Parathyroid adenoma (tissue), 2 donors: ENCODE data around the gene SCGB1C2.

Experiments
- H2AFZ ChIP-seq: fragments of 300-600 bp; sonication (generic); one replicate; pipeline ENCODE4 v1.7.0; 2017; ENCODE audit warnings: antibody characterized with exemption, mild to moderate bottlenecking
- H3K27ac ChIP-seq: fragments of 300-600 bp; sonication (generic); one replicate; pipeline ENCODE4 v1.7.0; 2017
- H3K27me3 ChIP-seq: fragments of 300-600 bp; sonication (generic); one replicate; pipeline ENCODE4 v1.7.0; 2017; ENCODE audit warnings: low read length; ENCODE audit not compliant: control insufficient read depth, insufficient read depth
- H3K36me3 ChIP-seq: fragments of 300-600 bp; sonication (generic); one replicate; pipeline ENCODE4 v1.7.0; 2017; ENCODE audit warnings: low read length; ENCODE audit not compliant: control insufficient read depth, insufficient read depth
- H3K4me1 ChIP-seq: fragments of 300-600 bp; sonication (generic); one replicate; pipeline ENCODE4 v1.7.0; 2017; ENCODE audit warnings: control low read depth
- H3K4me2 ChIP-seq: fragments of 300-600 bp; sonication (generic); one replicate; pipeline ENCODE4 v1.7.0; 2017; ENCODE audit warnings: low read length
- H3K4me3 ChIP-seq: fragments of 300-600 bp; sonication (generic); one replicate; pipeline ENCODE4 v1.7.0; 2017; ENCODE audit warnings: low read depth, low read length
- H3K79me2 ChIP-seq: fragments of 300-600 bp; sonication (generic); one replicate; pipeline ENCODE4 v1.7.0; 2017; ENCODE audit warnings: control low read depth
- H3K9ac ChIP-seq: fragments of 300-600 bp; sonication (generic); one replicate; pipeline ENCODE4 v1.7.0; 2017; ENCODE audit warnings: mild to moderate bottlenecking
- H3K9me3 ChIP-seq: fragments of 300-600 bp; sonication (generic); one replicate; pipeline ENCODE4 v1.7.0; 2017; ENCODE audit warnings: low read length; ENCODE audit not compliant: control insufficient read depth
- TF ChIP-seq, protein P1 (sequence below): fragments of 300-600 bp; sonication (generic); IDR thresholded peaks from one replicate; pipeline ENCODE4 v1.7.0; 2017; ENCODE audit warnings: antibody characterized with exemption, mild to moderate bottlenecking
- donor health status: primary hyperparathyroidism.

Gene SCGB1C2

DNA sequence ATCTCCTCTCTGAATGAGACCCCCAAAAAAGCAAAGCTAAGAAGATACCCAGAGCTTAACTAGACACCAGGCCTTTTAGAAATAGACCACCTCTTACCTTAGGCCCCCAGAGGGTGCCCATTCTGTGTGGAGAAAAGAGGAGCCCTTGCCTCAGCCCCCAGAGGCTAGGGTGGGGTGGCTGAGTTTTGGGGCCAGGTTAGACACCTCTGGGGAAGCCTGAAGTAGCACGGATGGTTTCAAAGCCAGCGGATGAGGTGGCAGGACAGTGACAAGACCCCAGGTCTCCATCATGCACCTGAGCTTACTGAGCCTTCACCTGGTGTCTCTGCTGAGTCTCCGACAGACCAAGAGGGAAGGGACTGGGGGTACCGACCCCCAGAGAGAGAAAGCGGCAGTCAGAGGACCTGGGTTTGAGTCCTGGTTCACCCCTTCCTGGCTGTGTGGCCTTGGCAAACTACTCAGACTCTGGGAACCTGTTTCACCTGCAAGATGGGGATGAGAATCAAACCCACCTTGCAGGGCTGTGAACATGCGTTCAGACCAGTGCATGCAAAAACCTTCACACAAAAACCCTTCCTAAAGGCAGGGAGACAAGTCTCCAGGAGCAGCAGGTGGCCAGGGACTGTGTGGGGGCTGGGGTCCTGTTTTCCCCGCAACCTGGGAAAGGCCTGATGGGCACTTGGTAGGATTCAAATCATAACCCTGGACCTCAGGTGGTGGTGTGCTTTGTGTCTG, 7.7 kb downstream of the SCGB1C2 start:
- Histone ChIP-seq H3K79me2 (no peaks in the 10 kb centered on the region), H3K9me3 (no peaks in the 10 kb centered on the region), H2AFZ (no peak overlapping the region), H3K9ac (no peak overlapping the region), H3K4me2 (no peak overlapping the region), H3K4me3 (no peak overlapping the region), H3K27me3 (no peaks in the 10 kb centered on the region), H3K36me3 (no peaks in the 10 kb centered on the region), H3K4me1 (no peaks in the 10 kb centered on the region), H3K27ac (no peak overlapping the region)
- TF ChIP-seq, protein P1, sequence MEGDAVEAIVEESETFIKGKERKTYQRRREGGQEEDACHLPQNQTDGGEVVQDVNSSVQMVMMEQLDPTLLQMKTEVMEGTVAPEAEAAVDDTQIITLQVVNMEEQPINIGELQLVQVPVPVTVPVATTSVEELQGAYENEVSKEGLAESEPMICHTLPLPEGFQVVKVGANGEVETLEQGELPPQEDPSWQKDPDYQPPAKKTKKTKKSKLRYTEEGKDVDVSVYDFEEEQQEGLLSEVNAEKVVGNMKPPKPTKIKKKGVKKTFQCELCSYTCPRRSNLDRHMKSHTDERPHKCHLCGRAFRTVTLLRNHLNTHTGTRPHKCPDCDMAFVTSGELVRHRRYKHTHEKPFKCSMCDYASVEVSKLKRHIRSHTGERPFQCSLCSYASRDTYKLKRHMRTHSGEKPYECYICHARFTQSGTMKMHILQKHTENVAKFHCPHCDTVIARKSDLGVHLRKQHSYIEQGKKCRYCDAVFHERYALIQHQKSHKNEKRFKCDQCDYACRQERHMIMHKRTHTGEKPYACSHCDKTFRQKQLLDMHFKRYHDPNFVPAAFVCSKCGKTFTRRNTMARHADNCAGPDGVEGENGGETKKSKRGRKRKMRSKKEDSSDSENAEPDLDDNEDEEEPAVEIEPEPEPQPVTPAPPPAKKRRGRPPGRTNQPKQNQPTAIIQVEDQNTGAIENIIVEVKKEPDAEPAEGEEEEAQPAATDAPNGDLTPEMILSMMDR, result no peak

DNA sequence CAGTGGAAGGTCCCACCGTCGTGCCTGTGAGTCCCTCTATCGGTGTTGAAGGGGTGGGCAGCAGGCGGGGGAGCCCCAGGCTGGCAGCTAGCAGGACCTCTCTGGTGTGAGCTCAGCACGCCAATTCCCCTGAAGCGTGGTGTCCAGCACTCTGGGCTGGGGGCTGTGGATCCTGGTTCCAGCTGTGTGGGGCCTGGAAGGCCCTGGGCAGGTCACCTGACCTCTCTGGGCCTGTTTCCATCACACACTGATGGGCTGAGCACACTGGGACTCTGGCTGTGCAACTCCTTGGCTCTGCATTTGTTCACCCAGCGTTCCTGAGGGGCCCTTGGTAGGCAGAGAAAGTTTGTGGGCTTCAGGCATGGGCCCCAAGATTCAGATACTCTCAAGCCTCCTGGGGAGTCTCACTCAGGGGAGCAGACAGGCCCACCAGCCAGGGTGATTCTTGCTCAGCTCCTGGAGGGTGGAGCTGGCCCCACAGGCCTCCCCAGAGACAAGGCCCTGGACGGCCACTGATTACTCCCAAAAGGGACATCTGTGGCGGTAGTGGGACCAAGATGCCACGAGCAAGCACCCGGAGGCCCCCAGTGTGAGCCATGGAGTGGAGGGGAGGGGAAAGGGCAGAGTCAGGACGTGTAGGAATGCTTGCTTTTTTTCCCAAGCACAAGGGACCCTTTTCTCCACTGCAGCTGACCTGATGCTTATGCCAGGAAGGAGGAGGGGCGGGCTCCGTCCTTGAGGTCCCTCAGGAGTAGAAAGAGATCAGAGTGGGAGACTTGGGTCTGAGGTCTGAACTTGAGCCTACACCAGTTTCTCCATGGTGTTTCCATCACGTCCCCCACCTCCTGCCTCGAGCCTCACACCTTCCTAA, 8.5 kb downstream of the SCGB1C2 start:
- no peaks in the 10 kb centered on the region for H3K9me3 ChIP-seq
- no peak overlapping the region for H3K4me3 ChIP-seq
- H3K9ac ChIP-seq, result no peak overlapping the region
- H2AFZ ChIP-seq, result no peak overlapping the region
- H3K4me1 ChIP-seq, result no peaks in the 10 kb centered on the region
- H3K36me3 ChIP-seq, result no peaks in the 10 kb centered on the region
- TF ChIP-seq, protein P1, result no peak
- no peak overlapping the region for H3K4me2 ChIP-seq
- no peaks in the 10 kb centered on the region for H3K27me3 ChIP-seq
- H3K27ac ChIP-seq, result no peak overlapping the region
- no peaks in the 10 kb centered on the region for H3K79me2 ChIP-seq

DNA sequence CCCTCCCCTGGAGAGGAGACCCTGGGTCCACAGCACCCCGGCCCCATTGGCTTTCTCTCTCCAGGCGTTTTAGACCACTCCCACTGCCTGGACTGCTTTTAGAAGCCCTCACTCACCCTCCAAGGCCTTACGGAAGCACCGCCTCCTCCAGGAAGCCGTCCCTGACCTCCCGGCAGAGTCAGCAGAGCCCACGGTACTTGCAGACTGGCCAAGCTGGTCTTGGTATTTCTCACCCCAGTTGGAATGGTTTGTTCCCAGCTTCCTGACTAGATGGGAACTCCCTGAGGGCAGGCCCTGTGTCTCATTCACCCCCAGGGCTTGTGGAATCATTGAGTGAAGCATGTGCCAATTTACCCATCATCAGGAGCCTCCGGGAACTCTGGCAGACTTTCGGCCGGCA, 9.2 kb downstream of the SCGB1C2 start:
- H3K36me3 ChIP-seq, result no peaks in the 10 kb centered on the region
- no peaks in the 10 kb centered on the region for H3K4me1 ChIP-seq
- H3K79me2 ChIP-seq, result no peaks in the 10 kb centered on the region
- H3K4me3 ChIP-seq, result no peak overlapping the region
- H3K9me3 ChIP-seq, result no peaks in the 10 kb centered on the region
- no peak overlapping the region for H3K27ac ChIP-seq
- H3K9ac ChIP-seq, result no peak overlapping the region
- H3K4me2 ChIP-seq, result no peak overlapping the region
- H3K27me3 ChIP-seq, result no peaks in the 10 kb centered on the region
- H2AFZ ChIP-seq, result no peak overlapping the region
- TF ChIP-seq, protein P1, result no peak

DNA sequence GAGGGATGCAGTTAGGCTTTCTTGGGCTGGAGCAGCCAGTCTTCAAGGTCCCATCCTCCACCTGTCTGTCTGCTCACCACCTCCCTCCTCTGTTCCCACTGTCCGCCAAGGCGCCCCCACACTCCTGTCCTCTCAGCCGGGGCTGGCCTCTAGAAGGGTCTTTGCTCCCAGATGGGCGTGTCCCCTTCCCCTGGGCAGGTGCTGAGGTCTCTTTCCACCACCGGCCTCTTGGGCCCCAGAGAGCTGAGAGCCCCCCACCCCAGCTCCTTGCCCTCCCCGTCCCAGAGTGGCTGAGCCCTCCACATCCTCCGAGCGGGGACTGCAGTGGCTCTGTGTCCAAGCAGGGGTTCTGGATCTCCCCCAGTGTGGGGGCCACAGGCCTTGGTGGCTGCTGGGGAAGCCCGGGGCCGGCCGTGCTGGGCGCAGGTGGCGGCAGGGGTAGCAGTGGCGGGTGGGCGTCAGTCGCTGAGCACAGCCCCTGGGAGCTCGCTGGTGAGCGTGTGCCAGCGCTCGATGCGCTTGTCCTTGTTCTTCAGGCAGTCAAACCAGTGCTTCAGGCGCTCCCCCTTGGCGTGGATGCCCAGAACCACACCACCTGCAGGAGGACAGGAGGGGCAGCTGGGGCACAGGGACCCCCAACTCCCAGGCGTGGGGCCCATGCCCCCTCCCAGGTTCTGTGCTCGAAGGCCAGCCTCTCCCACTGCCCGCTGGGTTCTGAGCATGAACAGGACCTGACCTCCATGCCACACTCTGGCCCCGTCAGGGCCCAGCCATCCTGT, 9.8 kb downstream of the SCGB1C2 start:
- H3K4me1 ChIP-seq, result no peaks in the 10 kb centered on the region
- H3K9me3 ChIP-seq, result no peaks in the 10 kb centered on the region
- no peak overlapping the region for H3K9ac ChIP-seq
- no peak overlapping the region for H3K27ac ChIP-seq
- no peak overlapping the region for H3K4me2 ChIP-seq
- no peaks in the 10 kb centered on the region for H3K36me3 ChIP-seq
- no peak overlapping the region for H2AFZ ChIP-seq
- no peak overlapping the region for H3K4me3 ChIP-seq
- no peaks in the 10 kb centered on the region for H3K79me2 ChIP-seq
- H3K27me3 ChIP-seq, result no peaks in the 10 kb centered on the region
- TF ChIP-seq, protein P1, result no peak
